K562 (cell line): ENCODE data around the gene NAV2. TPM values are rescaled to one million over a fixed set of nuclear protein-coding genes. Genes with fewer than 3 reads are reported as not detected.
A peak's percentile ranks its signal among the peaks of the same experiment; 100 is the strongest.

ENCODE experiments used
- ATF7 ChIP-seq: fragments of 450-650 bp; IDR thresholded peaks from 2 replicates; pipeline ENCODE4 v1.7.1; 2014; ENCODE audit warnings: mild to moderate bottlenecking, moderate library complexity
- BCL6 ChIP-seq: fragments of 250-450 bp; sonication (Bioruptor Pico); IDR thresholded peaks from 2 replicates; pipeline ENCODE4 v1.4.0; 2020
- CHCHD3 ChIP-seq: fragments of 250-450 bp; sonication (Bioruptor Pico); IDR thresholded peaks from 2 replicates; pipeline ENCODE4 v2.1.2; 2022; ENCODE audit warnings: mild to moderate bottlenecking
- HDAC2 ChIP-seq: fragments of 450-650 bp; IDR thresholded peaks from 2 replicates; pipeline ENCODE4 v1.6.1; 2016; ENCODE audit warnings: mild to moderate bottlenecking
- HDAC3 ChIP-seq: fragments of 450-650 bp; IDR thresholded peaks from 2 replicates; pipeline ENCODE4 v1.6.1; 2018; ENCODE audit warnings: borderline replicate concordance, mild to moderate bottlenecking, moderate library complexity; ENCODE audit not compliant: partially characterized antibody
- HSF4 ChIP-seq: fragments of 250-450 bp; sonication (Bioruptor Pico); IDR thresholded peaks from 2 replicates; pipeline ENCODE4 v2.1.2; 2022; ENCODE audit warnings: mild to moderate bottlenecking, moderate library complexity, borderline replicate concordance
- SMARCB1 ChIP-seq: IDR thresholded peaks from 2 replicates; pipeline ENCODE4 v1.6.1; 2011; ENCODE audit warnings: improper control_type of control experiment, low read depth; ENCODE audit not compliant: insufficient read length
- ZNF324 ChIP-seq: fragments of 250-450 bp; sonication (Bioruptor Pico); IDR thresholded peaks from 2 replicates; pipeline ENCODE4 v1.4.0; 2020; ENCODE audit warnings: mild to moderate bottlenecking
- ZNF57 ChIP-seq: fragments of 450-650 bp; formaldehyde crosslinking; IDR thresholded peaks from 2 replicates; pipeline ENCODE4 v1.4.0; 2020; ENCODE audit warnings: mild to moderate bottlenecking, moderate library complexity
- polyA plus RNA-seq, 8 experiments: library from polyadenylated mRNA; depleted of rRNA in 4 of 8; stranded (reverse) in 5 of 8; unstranded in 3 of 8; fragments of >200 nt; fragmentation: Nextera tagmentation in 2 of 8; fragmentation: Illumina TruSeq in 1 of 8; extraction: Ambion mirVana in 2 of 8; extraction: Trizol in 1 of 8; gene quantifications; 2 replicates each; pipeline versions ENCODE4 v1.2.1 to v1.2.3, GENCODE V29; 2011 to 2014; ENCODE audit warnings: inconsistent platforms in 1 of 8, missing spikeins in 1 of 8
- total RNA-seq, 7 experiments: library from RNA; depleted of rRNA in 6 of 7; stranded (reverse); fragments of >200 nt in 6 of 7; fragmentation: Illumina TruSeq in 2 of 7; extraction: Trizol in 2 of 7; gene quantifications; 2 replicates each; pipeline versions ENCODE4 v1.2.1 to v1.2.3, GENCODE V29; 2011 to 2021; ENCODE audit warnings: low replicate concordance in 1 of 7
- TF ChIP-seq, protein P1 (sequence below): sonication (generic); formaldehyde crosslinking; IDR thresholded peaks from 2 replicates; pipeline ENCODE4 v1.8.0; 2023; ENCODE audit warnings: mild to moderate bottlenecking, missing genetic modification reagents
- TF ChIP-seq, protein P2 (sequence below): fragments of 250-450 bp; sonication (Bioruptor Pico); IDR thresholded peaks from 2 replicates; pipeline ENCODE4 v1.4.0; 2020; ENCODE audit warnings: borderline replicate concordance
- TF ChIP-seq, protein P3 (sequence below), 2 experiments: IDR thresholded peaks in 1 of 2; conservative IDR thresholded peaks in 1 of 2; 2 replicates each; pipeline ENCODE4 v1.6.1; 2016; ENCODE audit warnings: low read depth in 2 of 2, mild to moderate bottlenecking in 1 of 2, missing compliant biosample characterization in 1 of 2, missing genetic modification characterization in 1 of 2, moderate library complexity in 1 of 2
- TF ChIP-seq, protein P4 (sequence below): fragments of 250-450 bp; sonication (Bioruptor Pico); IDR thresholded peaks from 2 replicates; pipeline ENCODE4 v1.5.0; 2021; ENCODE audit warnings: mild to moderate bottlenecking, moderate library complexity
- TF ChIP-seq, protein P5 (sequence below): fragments of 200-800 bp; sonication (Bioruptor generic); IDR thresholded peaks from 2 replicates; pipeline ENCODE4 v1.6.1; 2017; ENCODE audit warnings: missing genetic modification characterization, missing compliant biosample characterization

Gene NAV2
- total and polyA plus RNA-seq, 9 of the 15 experiments (the other 6 are each of a cell fraction or from before 2014, with no cell fraction given), result 0.03 to 0.35 (median 0.05) TPM

DNA sequence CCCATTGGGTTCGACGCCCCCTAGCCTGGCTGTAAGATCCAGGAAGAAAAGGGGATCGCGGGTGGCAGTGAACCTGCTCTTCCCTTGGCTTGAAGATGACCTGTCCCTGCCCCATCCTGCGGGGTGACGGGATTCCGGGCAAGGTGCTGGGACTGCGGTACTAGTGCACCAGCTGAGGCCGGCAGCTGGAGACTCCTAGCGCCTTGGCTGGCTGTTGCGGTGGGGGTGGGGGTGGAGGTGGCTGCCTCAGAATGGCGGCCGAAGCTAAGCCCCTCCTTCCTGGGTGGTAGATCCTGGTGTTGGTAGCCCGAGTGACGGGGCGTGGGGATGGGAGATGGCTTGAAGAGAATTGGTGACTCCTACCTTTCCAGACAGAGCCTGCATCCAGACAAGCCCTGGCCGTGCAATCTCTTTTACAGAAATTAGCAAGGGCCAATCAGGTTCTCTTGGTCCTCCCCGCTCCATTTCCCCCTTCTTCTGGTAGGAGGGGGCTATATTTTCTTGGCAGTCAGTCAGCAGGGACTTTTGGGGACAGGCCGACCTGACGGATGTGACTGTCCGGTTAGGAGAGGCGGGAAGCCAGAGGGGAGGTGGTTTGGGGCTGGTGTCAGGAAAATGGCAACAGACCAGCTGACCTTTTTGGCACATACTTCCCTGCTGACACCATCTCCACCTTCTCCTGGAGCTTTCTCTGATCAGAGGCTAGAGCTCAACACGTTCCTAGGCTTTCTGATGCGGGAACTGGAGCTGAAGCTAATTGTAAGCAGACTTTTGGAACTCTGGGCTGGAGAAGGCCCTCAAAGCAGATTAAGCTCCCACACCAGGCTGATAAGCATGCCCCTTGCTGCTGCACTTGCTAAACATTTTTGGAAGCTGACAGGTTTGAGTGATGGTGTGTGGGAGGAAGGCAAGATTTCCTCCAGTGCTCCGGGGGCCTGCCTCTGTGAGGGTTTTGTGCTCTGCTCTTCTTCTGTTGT is 2.0 kb downstream of the NAV2 start (continued):
- TF ChIP-seq HSF4 (CRISPR knock-in tag) (no peak), HDAC3 (no peak), SMARCB1 (no peak), ATF7 (no peak), HDAC2 (no peak), CHCHD3 (no peak), BCL6 (CRISPR knock-in tag) (no peak), ZNF57 (CRISPR knock-in tag) (no peak), ZNF324 (CRISPR knock-in tag) (no peak)
- TF ChIP-seq, protein P1, sequence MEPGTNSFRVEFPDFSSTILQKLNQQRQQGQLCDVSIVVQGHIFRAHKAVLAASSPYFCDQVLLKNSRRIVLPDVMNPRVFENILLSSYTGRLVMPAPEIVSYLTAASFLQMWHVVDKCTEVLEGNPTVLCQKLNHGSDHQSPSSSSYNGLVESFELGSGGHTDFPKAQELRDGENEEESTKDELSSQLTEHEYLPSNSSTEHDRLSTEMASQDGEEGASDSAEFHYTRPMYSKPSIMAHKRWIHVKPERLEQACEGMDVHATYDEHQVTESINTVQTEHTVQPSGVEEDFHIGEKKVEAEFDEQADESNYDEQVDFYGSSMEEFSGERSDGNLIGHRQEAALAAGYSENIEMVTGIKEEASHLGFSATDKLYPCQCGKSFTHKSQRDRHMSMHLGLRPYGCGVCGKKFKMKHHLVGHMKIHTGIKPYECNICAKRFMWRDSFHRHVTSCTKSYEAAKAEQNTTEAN (CRISPR knock-in tag), result no peak
- TF ChIP-seq, protein P2, sequence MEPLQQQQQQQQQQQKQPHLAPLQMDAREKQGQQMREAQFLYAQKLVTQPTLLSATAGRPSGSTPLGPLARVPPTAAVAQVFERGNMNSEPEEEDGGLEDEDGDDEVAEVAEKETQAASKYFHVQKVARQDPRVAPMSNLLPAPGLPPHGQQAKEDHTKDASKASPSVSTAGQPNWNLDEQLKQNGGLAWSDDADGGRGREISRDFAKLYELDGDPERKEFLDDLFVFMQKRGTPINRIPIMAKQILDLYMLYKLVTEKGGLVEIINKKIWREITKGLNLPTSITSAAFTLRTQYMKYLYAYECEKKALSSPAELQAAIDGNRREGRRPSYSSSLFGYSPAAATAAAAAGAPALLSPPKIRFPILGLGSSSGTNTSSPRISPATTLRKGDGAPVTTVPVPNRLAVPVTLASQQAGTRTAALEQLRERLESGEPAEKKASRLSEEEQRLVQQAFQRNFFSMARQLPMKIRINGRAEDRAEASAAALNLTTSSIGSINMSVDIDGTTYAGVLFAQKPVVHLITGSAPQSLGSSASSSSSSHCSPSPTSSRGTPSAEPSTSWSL, result no peak
- TF ChIP-seq, protein P3, sequence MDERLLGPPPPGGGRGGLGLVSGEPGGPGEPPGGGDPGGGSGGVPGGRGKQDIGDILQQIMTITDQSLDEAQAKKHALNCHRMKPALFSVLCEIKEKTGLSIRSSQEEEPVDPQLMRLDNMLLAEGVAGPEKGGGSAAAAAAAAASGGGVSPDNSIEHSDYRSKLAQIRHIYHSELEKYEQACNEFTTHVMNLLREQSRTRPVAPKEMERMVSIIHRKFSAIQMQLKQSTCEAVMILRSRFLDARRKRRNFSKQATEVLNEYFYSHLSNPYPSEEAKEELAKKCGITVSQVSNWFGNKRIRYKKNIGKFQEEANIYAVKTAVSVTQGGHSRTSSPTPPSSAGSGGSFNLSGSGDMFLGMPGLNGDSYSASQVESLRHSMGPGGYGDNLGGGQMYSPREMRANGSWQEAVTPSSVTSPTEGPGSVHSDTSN (CRISPR knock-in tag; IDR thresholded peaks at IDR 0.05; ENCODE audit: low read depth), result no peak; the same call in 1 of the 2 replicates
- TF ChIP-seq, protein P3 (tag; conservative IDR thresholded peaks at IDR 0.05; ENCODE audit: low read depth), result peak; percentile 92
- TF ChIP-seq, protein P4, sequence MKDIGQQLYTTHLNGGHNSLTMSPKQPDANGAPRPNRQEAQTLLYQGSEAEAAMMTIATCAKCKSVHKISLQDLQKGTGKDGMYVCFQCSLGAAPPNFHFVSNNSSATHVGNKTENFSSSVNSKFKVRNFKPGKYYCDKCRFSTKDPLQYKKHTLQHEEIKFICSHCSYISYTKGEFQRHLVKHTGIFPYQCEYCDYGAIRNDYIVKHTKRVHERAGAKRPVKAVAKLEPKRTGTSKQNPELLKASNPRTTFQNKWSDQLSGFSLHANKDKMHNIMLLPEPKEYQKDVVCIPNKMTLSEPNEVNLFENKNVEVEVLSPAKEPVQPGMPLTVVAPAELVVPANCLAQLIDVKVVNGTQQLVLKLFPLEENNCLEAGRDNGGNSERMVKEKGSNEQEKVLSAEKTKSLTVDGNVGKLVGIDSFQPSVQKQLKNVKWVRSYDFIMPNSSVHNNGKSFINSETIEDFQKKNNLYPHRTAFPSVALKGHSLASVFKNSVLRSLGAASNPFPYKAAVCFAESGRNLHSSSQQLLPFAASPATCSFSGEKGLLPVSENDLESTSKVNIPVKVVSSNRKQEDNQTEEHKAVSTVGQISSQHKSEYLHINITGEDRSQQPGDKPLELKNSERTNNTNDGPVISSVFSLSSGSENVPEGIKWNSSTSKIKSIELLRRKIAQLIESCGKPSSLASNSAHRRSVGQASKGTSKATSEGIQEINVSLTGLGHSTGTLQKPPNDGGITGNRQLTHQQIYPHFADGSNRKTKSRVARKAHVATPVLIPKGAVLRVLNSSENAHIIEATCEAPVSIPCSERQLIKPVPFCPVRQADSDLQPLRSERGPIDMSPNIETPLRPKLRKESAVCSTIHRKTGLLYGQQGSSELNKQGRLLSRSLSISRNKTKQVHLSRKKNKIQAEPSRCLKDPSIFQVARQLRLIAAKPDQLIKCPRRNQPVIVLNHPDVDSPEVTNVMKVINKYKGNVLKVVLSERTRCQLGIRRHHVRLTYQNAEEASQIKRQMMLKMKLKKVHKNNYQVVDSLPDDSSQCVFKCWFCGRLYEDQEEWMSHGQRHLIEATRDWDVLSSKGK (CRISPR knock-in tag), result no peak
- TF ChIP-seq, protein P5, sequence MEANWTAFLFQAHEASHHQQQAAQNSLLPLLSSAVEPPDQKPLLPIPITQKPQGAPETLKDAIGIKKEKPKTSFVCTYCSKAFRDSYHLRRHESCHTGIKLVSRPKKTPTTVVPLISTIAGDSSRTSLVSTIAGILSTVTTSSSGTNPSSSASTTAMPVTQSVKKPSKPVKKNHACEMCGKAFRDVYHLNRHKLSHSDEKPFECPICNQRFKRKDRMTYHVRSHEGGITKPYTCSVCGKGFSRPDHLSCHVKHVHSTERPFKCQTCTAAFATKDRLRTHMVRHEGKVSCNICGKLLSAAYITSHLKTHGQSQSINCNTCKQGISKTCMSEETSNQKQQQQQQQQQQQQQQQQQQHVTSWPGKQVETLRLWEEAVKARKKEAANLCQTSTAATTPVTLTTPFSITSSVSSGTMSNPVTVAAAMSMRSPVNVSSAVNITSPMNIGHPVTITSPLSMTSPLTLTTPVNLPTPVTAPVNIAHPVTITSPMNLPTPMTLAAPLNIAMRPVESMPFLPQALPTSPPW (CRISPR knock-in tag), result peak; percentile 34
